ENCODE results near the gene USF2. TPM values are rescaled to one million over a fixed set of nuclear protein-coding genes. Genes with fewer than 3 reads are reported as not detected.
"Not testable (repeated sequence)": the region's sequence is repeated elsewhere in the genome, so short reads cannot be mapped to it uniquely, and the experiment has no call there.

USF2 gene
- total RNA-seq, 2 donors from 2014 or later, result 86.5 to 108 TPM

- Histone ChIP-seq H3K27ac (no peak overlapping the region), H3K9ac (ENCODE audit: low read depth in 2 of 2, low read length in 2 of 2) (no peak overlapping the region), H3K9me3 (no peaks in the 10 kb centered on the region), H3K4me3 (no peak overlapping the region), H3K36me3 (no peaks in the 10 kb centered on the region), H3K27me3 (no peaks in the 10 kb centered on the region), H3K4me1 (no peaks in the 10 kb centered on the region)
- DNase-seq, result no peak
- no peak for TF ChIP-seq CTCF (IDR thresholded peaks at IDR 0.05)
- intact Hi-C loops (cut with DNase I), result no loop called here
Observed at GRCh38 chr19:35284153-35285094, 15.7 kb downstream of the USF2 start.

GRCh38 chr19:35285095-35285449 is 16.3 kb downstream of the USF2 start:
- Histone ChIP-seq H3K27ac (no peak overlapping the region), H3K9ac (ENCODE audit: low read depth in 2 of 2, low read length in 2 of 2) (no peak overlapping the region), H3K27me3 (no peaks in the 10 kb centered on the region), H3K36me3 (no peaks in the 10 kb centered on the region), H3K4me1 (no peaks in the 10 kb centered on the region), H3K9me3 (no peaks in the 10 kb centered on the region), H3K4me3 (no peak overlapping the region)
- intact Hi-C loops (cut with DNase I), result no loop called here
- no peak for DNase-seq
- no peak for TF ChIP-seq CTCF (IDR thresholded peaks at IDR 0.05)

GRCh38 chr19:35285465-35285864 is 16.7 kb downstream of the USF2 start:
- H3K4me1 ChIP-seq; H3K27ac ChIP-seq; H3K9ac ChIP-seq (ENCODE audit: low read depth in 2 of 2, low read length in 2 of 2); DNase-seq; H3K27me3 ChIP-seq; H3K9me3 ChIP-seq; H3K4me3 ChIP-seq; intact Hi-C loops (cut with DNase I); H3K36me3 ChIP-seq: not testable (repeated sequence)

GRCh38 chr19:35286101-35286500 is 17.3 kb downstream of the USF2 start:
- H3K27ac ChIP-seq; intact Hi-C loops (cut with DNase I); H3K9ac ChIP-seq (ENCODE audit: low read depth in 2 of 2, low read length in 2 of 2); H3K4me1 ChIP-seq; H3K9me3 ChIP-seq; H3K4me3 ChIP-seq; H3K27me3 ChIP-seq; DNase-seq; H3K36me3 ChIP-seq: not testable (repeated sequence)

GRCh38 chr19:35287713-35288112 is 19.0 kb downstream of the USF2 start:
- no peak for DNase-seq
- Histone ChIP-seq H3K27me3 (no peaks in the 10 kb centered on the region), H3K9ac (ENCODE audit: low read depth in 2 of 2, low read length in 2 of 2) (no peak overlapping the region), H3K4me1 (no peaks in the 10 kb centered on the region), H3K9me3 (no peaks in the 10 kb centered on the region), H3K4me3 (no peak overlapping the region), H3K27ac (no peak overlapping the region), H3K36me3 (no peaks in the 10 kb centered on the region)
- no peak for TF ChIP-seq CTCF (IDR thresholded peaks at IDR 0.05)
- intact Hi-C loops (cut with DNase I), result no loop called here

GRCh38 chr19:35288331-35288730 is 19.6 kb downstream of the USF2 start:
- Histone ChIP-seq H3K27ac (no peak overlapping the region), H3K27me3 (no peaks in the 10 kb centered on the region), H3K36me3 (no peaks in the 10 kb centered on the region), H3K4me1 (no peaks in the 10 kb centered on the region), H3K4me3 (no peak overlapping the region), H3K9ac (ENCODE audit: low read depth in 2 of 2, low read length in 2 of 2) (no peak overlapping the region), H3K9me3 (no peaks in the 10 kb centered on the region)
- intact Hi-C loops (cut with DNase I), result no loop called here
- DNase-seq, result no peak
- TF ChIP-seq CTCF (IDR thresholded peaks at IDR 0.05), result no peak

Measured in colonic mucosa (tissue), 4 donors.